Spinal cord (tissue), 10 donors: ENCODE results near the gene TOP2A. TPM values are rescaled to one million over a fixed set of nuclear protein-coding genes. Genes with fewer than 3 reads are reported as not detected.

Experiments used
- DNase-seq, 6 donors: peaks; one replicate each; pipeline versions ENCODE4 v3.0.0 to v3.0.0-alpha.2; 2013 to 2015; ENCODE audit warnings: low spot score in 6 of 6, low read depth in 4 of 6
- H3K27ac ChIP-seq: one replicate; pipeline ENCODE4 v1.5.1; 2013; ENCODE audit warnings: low read depth, low read length, control low read depth
- H3K27me3 ChIP-seq: one replicate; pipeline ENCODE4 v1.6.1; 2013; ENCODE audit warnings: low read length; ENCODE audit not compliant: control insufficient read depth, insufficient read depth
- H3K36me3 ChIP-seq: one replicate; pipeline ENCODE4 v1.6.1; 2013; ENCODE audit warnings: low read length; ENCODE audit not compliant: control insufficient read depth, insufficient read depth
- H3K4me1 ChIP-seq: one replicate; pipeline ENCODE4 v1.6.1; 2013; ENCODE audit warnings: low read length; ENCODE audit not compliant: control insufficient read depth, insufficient read depth
- H3K4me3 ChIP-seq: one replicate; pipeline ENCODE4 v1.5.1; 2013; ENCODE audit warnings: low read depth, low read length, control low read depth
- H3K9me3 ChIP-seq: one replicate; pipeline ENCODE4 v1.6.1; 2013; ENCODE audit warnings: low read length; ENCODE audit not compliant: control insufficient read depth, insufficient read depth
- WGBS: methylation state at CpG from one replicate; pipeline ENCODE4 v1.1.5; 2013; ENCODE audit warnings: missing lambda C conversion rate; ENCODE audit not compliant: insufficient coverage; 5-methylcytosine and 5-hydroxymethylcytosine counted together
- polyA plus RNA-seq, 2 donors: library from polyadenylated mRNA; unstranded; fragments of 120-200 nt; gene quantifications; one replicate each; pipeline ENCODE4 v1.2.1, GENCODE V29; 2013; ENCODE audit not compliant: insufficient read length in 2 of 2
- total RNA-seq, 2 donors: library from RNA; depleted of rRNA in 1 of 2; stranded (reverse); fragments of 120-200 nt in 1 of 2; fragments of >200 nt in 1 of 2; gene quantifications; one replicate each; pipeline versions ENCODE4 v1.2.3 to v1.2.4, GENCODE V29; 2013 to 2014
- donor health status: healthy.

TOP2A gene
- total and polyA plus RNA-seq, 4 donors = 60.8 to 79.4 (median 70.9) TPM

DNA sequence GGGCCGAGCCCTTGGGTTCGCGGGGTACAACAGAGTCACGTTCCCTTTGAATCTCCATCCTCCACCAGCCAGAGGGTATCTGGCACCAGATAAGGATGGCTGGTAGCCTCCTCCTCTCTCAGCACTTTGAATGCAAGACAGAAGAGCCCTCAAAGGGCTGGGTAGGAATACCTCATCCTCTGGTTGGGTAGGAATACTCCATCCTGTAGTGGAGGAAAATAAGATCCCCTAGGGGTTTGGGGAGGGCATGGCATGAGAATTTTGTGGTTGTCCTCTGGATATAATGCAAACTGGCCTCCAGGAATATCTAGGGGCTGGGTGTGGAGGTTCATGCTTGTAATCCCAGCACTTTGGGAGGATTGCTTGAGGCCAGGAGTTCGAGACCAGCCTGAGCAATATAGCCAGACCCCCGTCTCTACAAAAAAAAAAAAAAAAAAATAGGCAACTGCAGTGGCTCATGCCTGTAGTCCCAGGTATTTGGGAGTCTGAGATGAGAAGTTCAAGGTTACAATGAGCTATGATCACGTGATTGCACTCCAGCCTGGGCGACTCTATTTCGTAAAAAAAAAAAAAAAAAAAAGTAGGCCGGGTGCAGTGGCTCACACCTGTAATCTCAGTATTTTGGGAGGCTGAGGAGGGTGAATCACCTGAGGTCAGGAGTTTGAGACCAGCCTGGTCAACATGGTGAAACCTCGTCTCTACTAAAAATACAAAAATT lies 28.2 kb upstream of the TOP2A start:
- no peaks in the 10 kb centered on the region for H3K27me3 ChIP-seq
- H3K9me3 ChIP-seq = no peaks in the 10 kb centered on the region
- peak overlapping the region; percentile 54 for H3K27ac ChIP-seq
- DNase-seq = no peak
- peak overlapping the region; percentile 69 for H3K4me3 ChIP-seq
- H3K4me1 ChIP-seq = peaks cover 48% of the 10 kb centered on the region
- H3K36me3 ChIP-seq = no peaks in the 10 kb centered on the region
- 100% methylated on average over 4 of the region's 11 CpGs for WGBS

- Histone ChIP-seq H3K4me3 (peak overlapping the region; percentile 69), H3K27ac (peak overlapping the region; percentile 60), H3K27me3 (no peaks in the 10 kb centered on the region), H3K4me1 (peaks cover 48% of the 10 kb centered on the region), H3K36me3 (no peaks in the 10 kb centered on the region), H3K9me3 (no peaks in the 10 kb centered on the region)
- WGBS = 11% methylated on average over 12 of the region's 15 CpGs
- DNase-seq = peak in 1 of 6 donors; percentile 39
These were observed 26.5 kb upstream of the TOP2A start for GRCh38 chr17:40443988-40444899.

DNA sequence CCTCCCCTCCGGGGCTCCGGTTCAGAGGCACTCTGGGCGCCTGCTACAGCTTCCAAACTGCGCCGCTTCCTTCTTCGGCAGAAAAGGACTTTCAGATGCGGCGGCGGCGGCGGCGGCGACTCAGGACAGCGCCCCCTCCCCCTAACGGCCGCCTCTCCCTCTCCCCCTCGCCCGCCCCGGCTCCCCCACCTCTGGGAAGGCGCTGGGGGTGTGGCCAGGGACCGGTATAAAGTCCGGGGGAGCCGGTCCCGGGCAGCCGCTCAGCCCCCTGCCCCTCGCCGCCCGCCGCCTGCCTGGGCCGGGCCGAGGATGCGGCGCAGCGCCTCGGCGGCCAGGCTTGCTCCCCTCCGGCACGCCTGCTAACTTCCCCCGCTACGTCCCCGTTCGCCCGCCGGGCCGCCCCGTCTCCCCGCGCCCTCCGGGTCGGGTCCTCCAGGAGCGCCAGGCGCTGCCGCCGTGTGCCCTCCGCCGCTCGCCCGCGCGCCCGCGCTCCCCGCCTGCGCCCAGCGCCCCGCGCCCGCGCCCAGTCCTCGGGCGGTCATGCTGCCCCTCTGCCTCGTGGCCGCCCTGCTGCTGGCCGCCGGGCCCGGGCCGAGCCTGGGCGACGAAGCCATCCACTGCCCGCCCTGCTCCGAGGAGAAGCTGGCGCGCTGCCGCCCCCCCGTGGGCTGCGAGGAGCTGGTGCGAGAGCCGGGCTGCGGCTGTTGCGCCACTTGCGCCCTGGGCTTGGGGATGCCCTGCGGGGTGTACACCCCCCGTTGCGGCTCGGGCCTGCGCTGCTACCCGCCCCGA lies 25.7 kb upstream of the TOP2A start, which contains the start of gene IGFBP4:
TSS of gene IGFBP4 (plus strand) at position 255 of the 792 bp plus-strand sequence. CDS start at position 541, 286 bp downstream.
- Histone ChIP-seq H3K4me3 (peak within 1 kb of the TSS; percentile 69), H3K36me3 (no peaks in the 10 kb centered on the region), H3K9me3 (no peaks in the 10 kb centered on the region), H3K27ac (peak within 1 kb of the TSS; percentile 60), H3K27me3 (no peaks in the 10 kb centered on the region), H3K4me1 (peaks cover 48% of the 10 kb centered on the region)
- WGBS = 0% methylated on average over 92 of the region's 98 CpGs
- peak in 3 of 6 donors; percentile 61 to 91 (median 88) for DNase-seq

DNA sequence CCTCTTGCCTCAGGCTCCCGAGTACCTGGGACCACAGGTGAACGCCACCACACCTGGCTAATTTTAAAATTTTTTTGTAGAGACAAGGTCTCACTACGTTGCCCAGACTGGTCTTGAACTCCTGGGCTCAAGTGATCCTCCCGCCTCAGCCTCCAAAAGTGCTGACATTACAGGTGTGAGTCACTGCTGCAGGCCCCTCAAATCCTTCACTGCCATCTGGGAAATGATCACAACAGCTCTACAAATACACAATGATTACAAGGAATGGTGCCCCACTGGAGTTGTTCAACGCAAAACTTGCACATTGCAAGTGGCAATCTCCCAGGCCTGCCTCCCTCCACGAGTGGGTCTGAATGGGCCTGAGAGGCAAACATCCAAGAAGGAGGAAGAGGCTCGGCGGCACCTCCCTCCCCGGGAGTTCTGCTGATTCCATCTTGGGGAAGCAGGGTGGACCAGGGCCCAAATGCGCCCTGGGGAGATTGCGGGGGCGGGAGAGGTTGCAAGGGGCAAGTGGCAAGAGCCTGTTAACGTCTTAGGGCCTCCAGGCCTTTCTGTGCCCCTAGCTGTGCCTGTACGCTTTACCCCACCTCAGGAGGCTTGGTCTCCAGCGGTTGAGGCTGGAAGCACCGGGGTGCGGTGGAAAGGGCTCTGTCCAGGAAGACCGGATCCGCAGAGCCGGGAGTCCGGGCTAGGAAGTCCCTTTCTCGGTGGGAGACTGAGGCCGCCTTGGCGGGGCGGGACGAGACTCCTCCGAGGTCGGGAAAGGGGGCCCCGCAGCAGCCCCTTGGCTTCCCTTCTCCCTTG lies 24.9 kb upstream of the TOP2A start:
- H3K4me1 ChIP-seq = peaks cover 41% of the 10 kb centered on the region
- H3K27ac ChIP-seq = peak overlapping the region; percentile 59
- no peaks in the 10 kb centered on the region for H3K9me3 ChIP-seq
- no peaks in the 10 kb centered on the region for H3K27me3 ChIP-seq
- H3K4me3 ChIP-seq = peak overlapping the region; percentile 40
- WGBS = 28% methylated on average over 29 of the region's 29 CpGs
- no peak for DNase-seq
- no peaks in the 10 kb centered on the region for H3K36me3 ChIP-seq

GRCh38 chr17:40440166-40440565 lies 22.5 kb upstream of the TOP2A start:
- Histone ChIP-seq H3K36me3 (no peaks in the 10 kb centered on the region), H3K27me3 (no peaks in the 10 kb centered on the region), H3K4me3 (no peak overlapping the region), H3K27ac (no peak overlapping the region), H3K4me1 (peaks cover 38% of the 10 kb centered on the region), H3K9me3 (no peaks in the 10 kb centered on the region)
- no peak for DNase-seq
- WGBS = 83% methylated on average over 3 of the region's 4 CpGs

DNA sequence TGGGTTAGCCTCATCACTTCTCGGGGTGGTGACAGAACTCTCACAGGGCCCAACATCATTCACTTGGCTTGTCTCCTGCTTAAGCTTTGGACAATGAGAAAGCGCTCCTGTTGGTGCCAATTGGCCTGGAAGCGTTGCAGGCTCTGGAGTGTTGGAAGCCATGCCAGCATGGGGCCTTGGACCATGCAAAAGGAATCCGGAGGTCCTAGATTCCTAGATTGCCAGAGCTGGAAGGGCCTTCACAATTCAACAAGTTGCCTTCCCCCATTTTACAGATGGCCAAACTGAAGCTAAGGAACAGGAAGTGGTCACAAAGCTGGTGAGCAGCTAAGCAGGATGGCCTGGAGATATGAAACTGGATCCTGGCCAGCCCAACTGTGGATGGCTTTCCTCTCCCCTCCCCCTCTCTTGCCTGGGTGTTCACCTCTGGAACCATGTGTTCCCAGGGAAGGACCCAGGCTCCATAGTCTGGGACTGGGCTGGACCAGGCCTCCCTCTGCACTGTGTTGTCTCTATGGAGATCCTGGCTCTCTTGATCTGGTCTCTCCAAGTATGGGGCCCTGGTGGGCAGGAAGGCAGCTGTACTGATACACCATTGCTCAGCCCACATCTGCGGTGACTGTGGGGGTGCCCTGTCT lies 19.5 kb upstream of the TOP2A start:
- H3K4me3 ChIP-seq = no peak overlapping the region
- 61% methylated on average over 5 of the region's 5 CpGs for WGBS
- no peaks in the 10 kb centered on the region for H3K36me3 ChIP-seq
- no peaks in the 10 kb centered on the region for H3K27me3 ChIP-seq
- H3K27ac ChIP-seq = no peak overlapping the region
- H3K4me1 ChIP-seq = peaks cover 24% of the 10 kb centered on the region
- no peaks in the 10 kb centered on the region for H3K9me3 ChIP-seq
- peak in 1 of 6 donors; percentile 75 for DNase-seq

GRCh38 chr17:40436636-40437035 lies 18.9 kb upstream of the TOP2A start:
- DNase-seq = no peak
- Histone ChIP-seq H3K27ac (no peak overlapping the region), H3K27me3 (no peaks in the 10 kb centered on the region), H3K4me3 (no peak overlapping the region), H3K4me1 (peaks cover 24% of the 10 kb centered on the region), H3K36me3 (no peaks in the 10 kb centered on the region), H3K9me3 (no peaks in the 10 kb centered on the region)
- 55% methylated on average over 3 of the region's 5 CpGs for WGBS

DNA sequence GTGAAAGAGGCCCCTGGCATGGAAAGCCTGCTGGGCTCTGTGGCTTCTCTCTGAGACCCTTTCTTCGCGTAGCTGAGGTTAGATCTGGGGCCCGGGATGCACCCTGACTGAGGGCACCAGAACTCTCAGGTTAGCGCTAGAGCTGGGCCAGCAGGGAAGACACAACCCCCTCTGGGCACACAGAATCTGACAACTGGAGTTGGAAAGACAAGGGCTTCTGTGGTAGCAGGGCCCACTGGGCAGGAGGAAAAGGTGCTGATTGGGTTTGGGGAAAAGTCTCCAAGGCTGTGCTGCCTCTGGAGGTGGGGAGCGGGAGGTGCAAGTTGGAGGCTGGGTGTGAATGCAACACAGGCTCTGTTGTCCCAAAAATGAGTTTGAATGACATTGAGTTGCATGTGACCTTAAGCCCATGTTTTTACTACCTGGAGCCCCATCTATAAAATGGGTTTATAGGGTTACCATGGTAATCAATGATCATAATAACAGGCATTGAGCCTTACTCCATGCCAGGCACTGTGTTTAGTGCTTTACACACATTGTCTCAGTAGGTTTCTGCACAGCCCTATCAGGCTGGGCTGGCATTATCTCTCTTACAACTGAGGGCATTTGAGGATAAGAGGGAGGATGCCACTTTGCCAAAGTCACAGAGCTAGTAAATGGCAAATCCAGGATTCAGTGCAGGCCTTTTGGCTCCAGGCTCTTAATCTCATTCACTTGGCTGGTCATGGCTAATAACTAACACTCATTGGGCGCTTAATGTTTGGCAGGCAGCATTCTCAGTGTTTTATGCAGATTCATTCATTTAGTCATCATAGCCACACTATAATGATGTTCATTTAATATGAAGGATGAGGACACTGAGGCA lies 16.1 kb upstream of the TOP2A start:
- Histone ChIP-seq H3K4me1 (peaks cover 24% of the 10 kb centered on the region), H3K9me3 (no peaks in the 10 kb centered on the region), H3K27me3 (no peaks in the 10 kb centered on the region), H3K27ac (peak overlapping the region; percentile 36), H3K36me3 (no peaks in the 10 kb centered on the region), H3K4me3 (no peak overlapping the region)
- WGBS = 61% methylated on average over 6 of the region's 6 CpGs
- peak in 2 of 6 donors; percentile 65 to 69 for DNase-seq
